Astrocyte (in vitro differentiated cells and primary cell): ENCODE data around the gene RNH1. TPM values are rescaled to one million over a fixed set of nuclear protein-coding genes. Genes with fewer than 3 reads are reported as not detected.
A peak's percentile ranks its signal among the peaks of the same experiment; 100 is the strongest.

Experiments
- DNase-seq: peaks from one replicate; pipeline ENCODE4 v3.0.0-alpha.2; 2010; ENCODE audit warnings: low read depth
- FAIRE-seq: peaks from 2 replicates; lab custom pipeline; 2011; peaks lifted over from hg19 to GRCh38; lab: Jason Lieb, UNC
- H2AFZ ChIP-seq: 2 replicates; pipeline ENCODE4 v1.6.0; 2012; ENCODE audit warnings: low read depth, low read length, inconsistent platforms
- H3K27ac ChIP-seq: 2 replicates; pipeline ENCODE4 v1.5.1; 2011; ENCODE audit warnings: low read depth, low read length, inconsistent platforms
- H3K27me3 ChIP-seq: 2 replicates; pipeline ENCODE4 v1.6.0; 2011; ENCODE audit warnings: low read length, inconsistent platforms; ENCODE audit not compliant: insufficient read depth
- H3K36me3 ChIP-seq: 2 replicates; pipeline ENCODE4 v1.5.1; 2011; ENCODE audit warnings: low read length, inconsistent platforms; ENCODE audit not compliant: insufficient read depth
- H3K4me1 ChIP-seq: 2 replicates; pipeline ENCODE4 v1.5.1; 2011; ENCODE audit warnings: low read length, inconsistent platforms; ENCODE audit not compliant: insufficient read depth
- H3K4me2 ChIP-seq: 2 replicates; pipeline ENCODE4 v1.6.0; 2012; ENCODE audit warnings: low read length, inconsistent platforms
- H3K4me3 ChIP-seq: 2 replicates; pipeline ENCODE4 v1.5.1; 2011; ENCODE audit warnings: low read depth, mild to moderate bottlenecking, low read length, inconsistent platforms; ENCODE audit not compliant: insufficient read depth
- H3K79me2 ChIP-seq: 2 replicates; pipeline ENCODE4 v1.6.0; 2012; ENCODE audit warnings: mild to moderate bottlenecking, low read length, inconsistent platforms; ENCODE audit not compliant: insufficient read depth
- H3K9ac ChIP-seq: 2 replicates; pipeline ENCODE4 v1.6.0; 2012; ENCODE audit warnings: mild to moderate bottlenecking, low read length, inconsistent platforms
- H3K9me3 ChIP-seq: 2 replicates; pipeline ENCODE4 v1.5.1; 2012; ENCODE audit warnings: low read depth, mild to moderate bottlenecking, low read length, inconsistent platforms; ENCODE audit not compliant: insufficient read depth
- H4K20me1 ChIP-seq: 2 replicates; pipeline ENCODE4 v1.6.0; 2012; ENCODE audit warnings: low read length, inconsistent platforms; ENCODE audit not compliant: insufficient read depth
- H3K27ac Mint-ChIP-seq: one replicate; pipeline ENCODE4 v1.8.0; 2021; ENCODE audit warnings: mild to moderate bottlenecking, mixed read lengths; ENCODE audit not compliant: unreplicated experiment
- H3K27me3 Mint-ChIP-seq: one replicate; pipeline ENCODE4 v1.8.0; 2021; ENCODE audit warnings: low read depth, mixed read lengths; ENCODE audit not compliant: unreplicated experiment
- H3K36me3 Mint-ChIP-seq: one replicate; pipeline ENCODE4 v1.8.0; 2021; ENCODE audit warnings: low read depth, mixed read lengths; ENCODE audit not compliant: unreplicated experiment
- H3K4me1 Mint-ChIP-seq: one replicate; pipeline ENCODE4 v1.8.0; 2021; ENCODE audit warnings: low read depth, mixed read lengths; ENCODE audit not compliant: unreplicated experiment
- H3K4me3 Mint-ChIP-seq: one replicate; pipeline ENCODE4 v1.8.0; 2021; ENCODE audit warnings: mild to moderate bottlenecking, moderate library complexity, mixed read lengths; ENCODE audit not compliant: unreplicated experiment
- H3K9me3 Mint-ChIP-seq: one replicate; pipeline ENCODE4 v1.8.0; 2021; ENCODE audit warnings: mild to moderate bottlenecking, mixed read lengths; ENCODE audit not compliant: unreplicated experiment
- CTCF ChIP-seq: IDR thresholded peaks from 2 replicates; pipeline ENCODE4 v1.5.1; 2011; ENCODE audit warnings: low read depth, mild to moderate bottlenecking, inconsistent platforms, low read length, moderate library complexity; ENCODE audit not compliant: insufficient read depth
- EZH2 ChIP-seq: IDR thresholded peaks from 2 replicates; pipeline ENCODE4 v1.6.1; 2012; ENCODE audit warnings: mild to moderate bottlenecking, low read length, inconsistent platforms; ENCODE audit not compliant: insufficient read depth
- total RNA-seq: library from RNA; stranded (reverse); gene quantifications from 2 replicates; pipeline ENCODE4 v1.2.1, GENCODE V29; 2021

The RNH1 gene
- total RNA-seq, 1 donor from 2014 or later = 117 TPM

GRCh38 chr11:446891-447290 is 60.2 kb downstream of the RNH1 start:
- DNase-seq (no peak), FAIRE-seq (no peak)
- H3K4me3 Mint-ChIP-seq = no peak overlapping the region
- no peak overlapping the region for H3K4me3 ChIP-seq
- peaks cover 12% of the 10 kb centered on the region for H3K4me1 ChIP-seq
- H3K9me3 Mint-ChIP-seq = no peaks in the 10 kb centered on the region
- no peak overlapping the region for H3K27ac ChIP-seq
- H3K4me1 Mint-ChIP-seq = peaks cover 10% of the 10 kb centered on the region
- TF ChIP-seq CTCF (no peak), EZH2 (no peak)
- no peak overlapping the region for H3K9ac ChIP-seq
- H4K20me1 ChIP-seq = peaks cover 11% of the 10 kb centered on the region
- no peaks in the 10 kb centered on the region for H3K27me3 ChIP-seq
- H3K27ac Mint-ChIP-seq = no peak overlapping the region
- H2AFZ ChIP-seq = no peak overlapping the region
- H3K27me3 Mint-ChIP-seq = no peaks in the 10 kb centered on the region
- H3K9me3 ChIP-seq = no peaks in the 10 kb centered on the region
- H3K79me2 ChIP-seq = peaks cover 22% of the 10 kb centered on the region
- peaks cover 2% of the 10 kb centered on the region for H3K36me3 Mint-ChIP-seq
- no peaks in the 10 kb centered on the region for H3K36me3 ChIP-seq
- H3K4me2 ChIP-seq = no peak overlapping the region

GRCh38 chr11:445765-446588 is 61.1 kb downstream of the RNH1 start:
- Histone ChIP-seq H3K36me3 (no peaks in the 10 kb centered on the region), H3K4me1 (peaks cover 6% of the 10 kb centered on the region), H2AFZ (no peak overlapping the region), H3K27ac (no peak overlapping the region), H3K27me3 (no peaks in the 10 kb centered on the region), H3K79me2 (peaks cover 13% of the 10 kb centered on the region), H3K9ac (no peak overlapping the region), H3K4me3 (no peak overlapping the region), H4K20me1 (peaks cover 2% of the 10 kb centered on the region), H3K4me2 (no peak overlapping the region), H3K9me3 (no peaks in the 10 kb centered on the region)
- peak overlapping the region; percentile 54 for H3K4me3 Mint-ChIP-seq
- H3K27me3 Mint-ChIP-seq = no peaks in the 10 kb centered on the region
- no peak overlapping the region for H3K27ac Mint-ChIP-seq
- FAIRE-seq (no peak), DNase-seq (no peak)
- peaks cover 2% of the 10 kb centered on the region for H3K36me3 Mint-ChIP-seq
- H3K9me3 Mint-ChIP-seq = no peaks in the 10 kb centered on the region
- TF ChIP-seq EZH2 = no peak
- peaks cover 6% of the 10 kb centered on the region for H3K4me1 Mint-ChIP-seq

Other genes with a start within 250 kb of the RNH1 start
- not detected in 2 replicates for gene NLRP6, start 228.8 kb downstream of the RNH1 start, total RNA-seq
- gene PGGHG, start 218.1 kb downstream of the RNH1 start, total RNA-seq = 22.9 and 25.1 TPM in 2 replicates
- gene IFITM5, start 207.7 kb downstream of the RNH1 start, total RNA-seq = not detected in 2 replicates
- 474 and 575 TPM in 2 replicates for gene IFITM2, start 199.4 kb downstream of the RNH1 start, total RNA-seq
- gene IFITM1, start 193.2 kb downstream of the RNH1 start, total RNA-seq = 526 and 631 TPM in 2 replicates
- gene IFITM3, start 186.4 kb downstream of the RNH1 start, total RNA-seq = 642 and 757 TPM in 2 replicates
- 64.6 and 68.5 TPM in 2 replicates for gene B4GALNT4, start 137.7 kb downstream of the RNH1 start, total RNA-seq
- gene PKP3, start 113.0 kb downstream of the RNH1 start, total RNA-seq = 1.1 and 2.1 TPM in 2 replicates
- gene SIGIRR, start 92.2 kb downstream of the RNH1 start, total RNA-seq = 6.2 and 7.2 TPM in 2 replicates
- gene ANO9, start 65.2 kb downstream of the RNH1 start, total RNA-seq = 0.82 and 1.9 TPM in 2 replicates
- 40.3 and 47.3 TPM in 2 replicates for gene PTDSS2, start 57.0 kb downstream of the RNH1 start, total RNA-seq
- gene HRAS, start 28.3 kb upstream of the RNH1 start, total RNA-seq = 78.5 and 84.2 TPM in 2 replicates
- gene LRRC56, start 30.3 kb upstream of the RNH1 start, total RNA-seq = 0.82 and 1.8 TPM in 2 replicates
- 2.5 and 2.8 TPM in 2 replicates for gene LMNTD2, start 53.5 kb upstream of the RNH1 start, total RNA-seq
- 31.1 and 32.3 TPM in 2 replicates for gene RASSF7, start 53.7 kb upstream of the RNH1 start, total RNA-seq
- gene PHRF1, start 69.2 kb upstream of the RNH1 start, total RNA-seq = 38.0 and 38.3 TPM in 2 replicates
- 75.4 and 80.6 TPM in 2 replicates for gene IRF7, start 108.7 kb upstream of the RNH1 start, total RNA-seq
- 0.12 TPM in 1 of 2 replicates, not detected in the other for gene CDHR5, start 117.7 kb upstream of the RNH1 start, total RNA-seq
- gene SCT, start 119.9 kb upstream of the RNH1 start, total RNA-seq = 2.0 and 4.0 TPM in 2 replicates
- gene DRD4, start 130.0 kb upstream of the RNH1 start, total RNA-seq = 9.9 and 12.0 TPM in 2 replicates
- gene DEAF1, start 188.0 kb upstream of the RNH1 start, total RNA-seq = 44.1 and 48.9 TPM in 2 replicates
- 16.1 and 18.4 TPM in 2 replicates for gene TMEM80, start 188.6 kb upstream of the RNH1 start, total RNA-seq
- 103 and 129 TPM in 2 replicates for gene EPS8L2, start 199.0 kb upstream of the RNH1 start, total RNA-seq
- 150 and 155 TPM in 2 replicates for gene TALDO1, start 240.2 kb upstream of the RNH1 start, total RNA-seq